GM21723 (cell line): ENCODE results near the gene ENGASE.

Experiments
- ATAC-seq: cut with Tn5 transposase; IDR thresholded peaks from one replicate; pipeline ENCODE4 v1.9.1; 2021; ENCODE audit warnings: mild to moderate bottlenecking, moderate library complexity; ENCODE audit not compliant: unreplicated experiment

ENGASE gene

DNA sequence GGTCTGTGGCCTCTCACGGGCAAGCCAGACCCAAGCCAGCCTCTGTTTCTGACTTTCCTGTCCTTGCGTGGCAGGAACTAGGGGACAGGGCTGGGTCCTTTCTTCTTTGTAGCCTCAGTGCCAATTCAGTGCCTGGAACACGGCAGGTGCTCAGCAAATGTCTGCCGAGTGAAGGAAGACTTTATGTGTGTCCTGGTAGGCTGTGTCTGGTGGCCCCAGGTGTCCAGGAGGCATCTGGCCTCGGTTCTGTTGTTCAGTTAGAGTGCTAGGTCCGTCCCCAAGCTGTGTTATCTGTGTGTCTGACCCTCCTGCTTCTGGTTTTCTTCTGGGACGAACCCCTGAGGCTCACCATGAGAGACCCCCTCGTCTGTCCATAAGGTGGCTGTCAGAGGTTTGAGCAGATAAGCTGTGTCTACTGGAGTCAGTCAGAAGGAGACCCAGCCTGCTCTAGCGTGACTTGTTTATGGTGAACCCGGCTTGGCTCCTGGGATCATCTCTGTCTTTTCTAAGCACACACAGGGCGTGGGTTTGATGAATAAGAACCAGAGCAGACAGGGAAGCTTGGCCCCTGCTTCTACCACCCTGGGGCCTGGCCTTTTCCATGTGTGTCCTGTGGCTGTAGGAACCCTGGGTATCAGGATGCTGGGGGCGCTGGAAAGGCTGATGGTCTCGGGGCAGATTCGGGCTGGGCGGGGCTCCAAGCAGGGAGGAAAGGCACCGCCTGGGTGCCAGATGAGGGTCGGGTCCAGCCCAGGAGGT is 39.3 kb downstream of the ENGASE start:
- ATAC-seq, result no peak

GRCh38 chr17:79114458-79115301 is 40.1 kb downstream of the ENGASE start:
- ATAC-seq, result no peak

DNA sequence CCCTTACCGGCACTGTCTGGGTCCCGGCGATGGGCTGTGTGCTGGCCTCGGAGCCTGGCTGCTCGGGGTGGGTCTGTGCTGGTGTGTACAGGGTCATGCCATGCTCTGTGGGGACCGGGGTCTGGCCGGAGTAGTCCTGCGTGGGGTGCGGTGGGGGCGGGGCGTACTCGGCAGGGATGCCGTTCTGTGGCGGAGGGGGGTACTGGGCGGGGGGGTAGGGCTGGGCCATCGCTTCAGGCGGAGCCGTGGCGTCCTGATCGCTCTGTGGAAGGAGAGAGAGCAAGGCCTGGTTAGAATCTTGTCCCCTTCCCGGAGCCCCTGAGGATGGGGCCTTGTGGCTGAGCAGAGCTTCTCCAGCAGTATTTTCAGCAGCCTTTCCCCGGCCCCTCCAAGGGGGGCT is 40.9 kb downstream of the ENGASE start:
- no peak for ATAC-seq

DNA sequence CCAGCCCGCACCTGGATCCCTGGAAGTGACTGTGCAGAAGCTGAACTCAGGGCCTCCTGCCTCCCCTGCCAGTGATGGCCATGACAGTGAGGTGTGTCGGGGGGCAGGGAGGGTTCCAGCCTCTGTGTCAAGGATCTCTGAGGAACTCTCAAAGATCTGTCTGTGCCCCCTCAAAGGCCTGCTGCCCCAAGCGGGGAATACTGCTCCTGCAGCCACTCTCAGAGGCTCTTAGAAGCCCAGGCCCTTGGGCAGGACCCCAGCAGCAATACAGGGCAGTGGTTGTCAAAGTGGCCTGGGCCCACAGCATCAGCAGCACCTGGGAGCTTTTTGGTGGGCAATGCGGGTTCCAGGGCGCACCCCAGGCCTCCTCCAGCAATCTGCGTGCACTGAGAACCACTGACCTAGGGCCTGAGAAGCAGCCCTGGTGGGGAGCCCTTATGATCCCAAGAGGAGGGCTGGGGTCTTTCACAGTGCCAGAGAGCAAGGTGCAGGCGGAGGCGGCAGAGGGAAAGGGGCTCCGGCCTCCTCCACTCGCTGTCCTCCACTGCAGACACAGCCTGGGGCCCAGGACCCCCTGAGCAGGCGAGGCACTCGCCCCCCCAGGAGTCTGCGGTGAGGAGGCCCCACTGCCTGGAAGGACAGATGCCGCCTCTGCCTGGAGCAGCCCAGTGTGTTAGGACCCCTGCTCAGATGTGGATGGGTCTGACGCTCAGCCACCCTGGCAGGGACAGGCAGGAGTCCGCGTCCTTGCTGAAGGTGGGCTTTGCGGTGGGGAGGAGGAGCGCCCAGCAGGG is 42.1 kb downstream of the ENGASE start:
- no peak for ATAC-seq

DNA sequence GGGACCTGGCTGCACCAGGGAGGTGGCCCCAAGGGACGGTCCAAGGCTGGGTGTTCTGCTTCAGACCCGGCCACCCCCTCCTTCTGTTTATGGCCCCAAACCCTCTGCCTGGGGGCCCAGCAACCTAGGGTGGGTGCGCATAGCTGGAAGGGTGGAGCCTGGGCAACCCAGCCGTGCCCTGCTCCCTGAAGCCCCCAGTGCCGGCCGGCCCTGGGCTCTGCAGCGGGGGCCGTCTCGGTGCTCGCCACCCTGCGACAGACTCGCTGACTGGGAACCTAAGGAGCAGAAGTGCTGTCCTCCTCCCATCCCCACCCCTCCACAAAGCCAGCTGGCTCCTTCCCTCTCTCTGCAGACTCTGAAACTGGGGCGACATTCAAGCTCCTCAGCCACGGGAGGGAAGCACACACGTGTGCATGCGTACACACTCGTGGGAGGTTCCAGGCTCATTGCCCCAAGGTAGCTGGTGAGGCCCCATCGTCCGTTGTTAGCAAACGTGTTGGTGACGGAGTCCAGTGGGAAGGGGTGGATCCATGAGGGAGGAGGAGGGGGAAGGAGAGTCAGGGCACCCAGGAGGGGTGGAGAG is 43.4 kb downstream of the ENGASE start:
- no peak for ATAC-seq

- no peak for ATAC-seq
These were observed 44.3 kb downstream of the ENGASE start for GRCh38 chr17:79118924-79119323.

- ATAC-seq, result no peak
These were observed 45.6 kb downstream of the ENGASE start for GRCh38 chr17:79120259-79120658.

GRCh38 chr17:79123988-79124387 is 49.4 kb downstream of the ENGASE start:
- ATAC-seq, result no peak

DNA sequence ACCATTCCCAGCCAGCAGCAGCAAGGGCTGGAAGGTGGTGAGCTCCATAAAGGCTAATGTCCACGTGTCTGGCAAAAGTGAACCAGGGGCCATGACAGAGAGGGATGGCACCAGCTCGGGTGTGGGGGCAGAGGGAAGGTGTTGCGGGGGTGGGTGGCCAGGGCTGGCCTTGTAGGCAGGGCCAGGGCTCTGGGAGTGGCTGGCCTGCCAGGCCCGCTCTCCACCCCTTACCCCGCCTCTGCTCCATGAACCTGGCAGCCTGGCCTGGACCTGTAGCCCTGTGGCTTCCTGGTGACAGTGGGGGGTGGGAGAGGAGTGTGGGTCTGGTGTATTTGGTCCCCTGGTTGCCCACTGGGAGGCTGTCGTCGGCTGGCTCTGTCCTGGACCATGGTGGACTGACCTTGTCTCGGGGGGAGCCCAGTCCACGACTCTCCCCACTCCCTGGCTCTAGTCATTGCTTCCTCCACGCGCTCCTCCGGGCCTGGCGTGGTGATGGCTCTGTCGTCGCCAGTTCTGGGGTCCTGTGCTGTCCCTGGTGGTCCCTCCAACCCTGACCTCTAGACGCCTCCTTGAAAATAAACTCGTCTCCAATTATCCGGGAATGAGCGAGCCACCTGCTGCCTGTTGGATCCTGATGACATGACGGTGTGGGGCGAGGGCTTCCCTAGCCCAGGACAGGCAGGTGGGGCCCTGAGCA is 50.0 kb downstream of the ENGASE start:
- ATAC-seq, result no peak

DNA sequence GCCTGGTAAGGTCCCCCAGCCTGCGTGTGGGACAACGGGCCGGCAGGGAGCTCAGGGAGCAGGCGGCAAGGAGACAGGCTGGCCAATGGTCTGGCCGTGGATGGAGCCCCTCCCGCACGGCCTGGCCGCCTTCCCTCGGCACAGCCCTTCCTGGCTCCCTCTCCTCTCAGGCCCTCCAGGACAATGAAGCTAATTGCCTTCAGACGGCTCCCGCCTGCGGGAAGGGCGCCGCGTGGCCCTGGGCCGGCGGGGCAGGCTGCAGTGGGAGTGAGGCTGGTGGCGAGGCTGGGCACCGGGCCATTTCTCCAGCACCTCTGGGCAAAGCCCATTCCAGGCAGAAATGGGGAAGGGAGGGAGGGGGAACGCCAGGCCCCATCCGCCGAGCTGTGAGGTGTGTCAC is 50.9 kb downstream of the ENGASE start:
- ATAC-seq, result no peak

DNA sequence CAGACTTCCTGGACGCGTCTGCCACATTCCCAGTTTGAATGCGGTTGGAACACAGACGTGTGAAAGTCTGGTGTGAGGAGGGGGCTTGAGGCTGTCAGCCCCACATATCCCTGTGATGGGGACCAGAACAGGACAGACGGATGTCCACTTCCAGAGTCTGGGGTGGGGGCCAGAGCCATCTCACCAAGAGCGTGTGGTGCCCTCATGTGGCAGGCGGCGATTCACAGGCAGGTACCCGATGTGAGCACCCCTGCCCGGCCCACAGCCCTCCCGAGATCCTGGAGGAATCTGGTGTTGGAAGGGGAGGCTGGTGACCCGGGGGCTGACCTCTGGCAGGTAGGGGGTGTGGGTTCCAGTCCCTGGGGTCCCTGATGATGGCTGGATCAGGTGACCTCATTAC is 51.5 kb downstream of the ENGASE start:
- ATAC-seq, result no peak

GRCh38 chr17:79127534-79128135 is 53.0 kb downstream of the ENGASE start:
- ATAC-seq, result no peak

DNA sequence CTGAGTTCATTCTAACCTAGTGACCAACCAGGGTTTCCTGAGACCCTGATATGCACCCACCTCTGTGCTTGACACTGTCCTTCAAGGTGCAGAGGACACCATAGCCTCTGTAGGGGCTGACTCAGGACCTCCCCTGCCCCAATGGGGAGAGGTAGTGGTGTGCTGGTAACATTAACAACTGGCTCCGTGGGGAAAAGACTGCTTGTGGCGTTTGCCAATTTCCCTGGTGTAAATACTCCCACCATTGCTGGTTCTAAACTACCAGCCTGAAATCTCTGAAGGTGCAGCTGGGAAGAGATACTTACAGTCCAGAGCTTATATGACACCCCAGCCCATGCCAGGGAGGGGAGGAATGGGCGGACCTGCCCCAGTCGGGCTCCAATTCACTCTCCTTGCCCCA is 54.9 kb downstream of the ENGASE start:
- ATAC-seq, result no peak

- no peak for ATAC-seq
These were observed 56.1 kb downstream of the ENGASE start for GRCh38 chr17:79130536-79131273.

DNA sequence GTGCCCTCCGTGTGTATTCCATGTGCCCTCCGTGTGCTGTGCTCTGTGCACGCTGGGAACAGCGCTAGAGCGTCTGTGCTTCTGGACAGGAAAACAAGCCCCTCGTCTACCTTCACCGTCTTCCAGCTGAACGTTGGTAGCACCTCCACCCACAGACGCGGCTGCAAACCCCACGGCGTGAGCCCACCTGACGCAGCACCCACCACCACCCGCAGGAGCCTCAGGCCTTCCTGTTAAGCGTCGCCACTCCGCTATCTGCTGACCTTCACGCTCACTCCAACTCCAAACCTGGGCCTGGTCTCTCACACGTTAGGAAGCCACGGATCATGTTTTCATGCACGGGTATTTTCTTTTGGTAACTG is 56.6 kb downstream of the ENGASE start:
- ATAC-seq, result no peak

DNA sequence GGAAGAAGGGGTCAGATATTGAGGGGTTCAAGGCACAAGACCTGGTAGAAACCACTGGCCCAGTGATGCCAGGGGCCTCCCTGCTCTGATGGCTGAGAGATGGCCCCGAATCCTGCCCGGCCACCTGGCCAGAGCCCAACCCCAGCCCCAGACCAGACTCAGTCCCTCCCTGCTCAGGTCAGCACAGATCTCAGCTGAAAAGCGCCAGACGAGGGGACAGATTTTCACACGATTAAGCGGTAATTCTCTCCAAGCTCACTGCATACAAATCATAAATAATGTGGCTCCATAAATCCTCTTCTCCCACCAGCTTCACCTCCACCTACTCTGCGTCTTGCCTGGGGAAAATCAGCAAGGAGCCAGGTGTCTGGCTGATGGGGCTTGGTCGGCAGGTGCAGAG is 57.1 kb downstream of the ENGASE start:
- no peak for ATAC-seq

- no peak for ATAC-seq
These were observed 57.8 kb downstream of the ENGASE start for GRCh38 chr17:79132271-79133064.

- ATAC-seq, result no peak
These were observed 58.6 kb downstream of the ENGASE start for GRCh38 chr17:79133214-79133613.

- ATAC-seq, result no peak
These were observed 59.4 kb downstream of the ENGASE start for GRCh38 chr17:79133985-79134384.
